Fibroblast of peridontal ligament (primary cell): ENCODE results near the gene ANKS1B.
"Not testable (repeated sequence)": the region's sequence is repeated elsewhere in the genome, so short reads cannot be mapped to it uniquely, and the experiment has no call there.

Experiments used
- DNase-seq: peaks from one replicate; pipeline ENCODE4 v3.0.0-alpha.2; 2010; ENCODE audit errors: extremely low read depth

The ANKS1B gene

GRCh38 chr12:99063182-99063581, 921.6 kb downstream of the ANKS1B start:
- no peak for DNase-seq

DNA sequence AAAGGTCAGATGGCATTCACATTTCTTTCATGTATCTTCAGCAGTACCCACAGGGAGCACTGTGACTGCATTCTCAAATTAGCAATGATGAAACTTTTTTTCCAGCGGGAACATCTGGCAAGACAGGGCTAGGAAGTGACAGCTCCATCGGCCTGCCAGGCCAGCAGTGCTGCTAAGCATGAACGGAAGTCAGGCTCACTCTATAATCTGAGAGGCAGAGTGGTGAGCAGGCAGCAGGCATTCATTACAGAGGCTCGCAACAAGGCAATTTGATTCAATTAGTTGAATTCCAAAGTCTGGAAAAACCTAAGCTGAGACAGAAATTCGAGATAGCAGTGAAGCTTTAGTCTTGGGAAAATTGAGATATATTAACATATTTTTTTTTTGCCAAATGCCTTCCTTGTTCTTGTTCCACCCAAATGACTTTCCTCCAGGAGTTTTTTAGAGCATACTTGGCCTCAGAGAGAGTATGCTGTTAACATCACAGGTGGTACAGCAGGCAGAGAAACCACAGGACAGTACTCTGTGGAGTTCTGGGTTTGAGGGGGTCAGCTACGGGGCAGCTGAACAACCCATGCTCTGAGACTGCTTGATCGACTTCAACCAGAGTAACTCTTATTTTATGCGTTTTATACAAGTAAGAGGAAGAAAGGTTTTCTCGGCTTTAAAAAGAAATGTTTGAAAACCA, 924.8 kb downstream of the ANKS1B start:
- DNase-seq: peak; percentile 4

GRCh38 chr12:99057670-99058069, 927.1 kb downstream of the ANKS1B start:
- no peak for DNase-seq

DNA sequence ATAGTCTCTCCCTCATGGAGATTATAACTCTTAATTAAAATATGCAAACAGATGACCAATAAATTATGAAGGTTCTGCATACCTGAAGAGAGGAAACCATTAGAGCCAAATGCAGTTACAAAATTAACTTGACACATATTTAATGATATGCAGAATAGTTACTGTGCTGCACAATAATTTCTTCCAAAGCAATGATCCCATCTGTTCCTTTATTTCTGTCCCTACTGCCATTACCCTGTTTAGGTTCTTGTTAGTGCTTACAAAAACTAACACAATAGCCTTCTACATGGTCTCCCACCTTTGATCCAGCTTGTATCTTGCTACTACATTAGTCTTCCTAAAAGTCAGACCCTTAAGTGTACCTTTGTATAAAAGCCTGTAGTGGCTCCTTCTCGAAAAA, 928.5 kb downstream of the ANKS1B start:
- DNase-seq: no peak

DNA sequence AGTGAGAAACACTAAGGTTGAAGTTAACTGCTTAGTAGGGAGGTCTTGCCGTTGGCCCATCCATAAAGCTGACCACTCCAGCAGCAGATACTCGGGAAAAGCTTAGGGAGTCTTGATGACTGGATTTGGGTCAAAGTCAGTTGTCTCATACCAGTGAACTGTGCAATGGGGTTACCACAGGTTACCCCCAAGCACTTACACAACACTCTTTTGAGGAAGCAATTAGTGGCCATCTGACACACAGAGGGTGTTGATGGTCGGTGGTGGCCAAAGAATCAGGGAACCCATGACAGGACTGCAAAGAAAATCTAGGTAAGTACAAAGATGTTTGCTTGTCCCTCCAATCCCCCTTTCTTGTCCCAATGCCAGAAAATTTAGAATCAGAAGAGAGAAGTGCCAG, 929.4 kb downstream of the ANKS1B start:
- no peak for DNase-seq

DNA sequence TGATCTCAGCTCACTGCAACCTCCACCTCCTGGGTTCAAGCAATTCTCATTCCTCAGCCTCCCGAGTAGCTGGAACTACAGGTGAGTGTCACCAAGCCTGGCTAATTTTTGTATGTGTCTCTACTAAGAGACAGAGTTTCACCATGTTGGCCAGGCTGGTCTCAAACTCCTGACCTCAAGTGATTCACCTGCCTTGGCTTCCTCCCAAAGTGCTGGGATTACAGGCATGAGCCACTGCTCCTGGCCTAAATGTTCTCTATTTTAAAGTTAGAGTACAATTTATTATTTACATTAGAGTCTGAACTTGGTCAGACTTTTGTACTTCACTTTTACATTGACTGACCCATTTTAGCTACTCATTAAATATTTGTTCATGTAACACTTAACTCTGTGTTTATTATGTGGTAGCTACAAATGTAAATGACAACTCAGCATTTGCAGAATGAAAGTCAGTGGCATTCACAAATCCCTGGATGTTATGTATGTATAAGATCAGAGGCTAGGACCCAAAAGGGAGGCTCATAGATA, 930.1 kb downstream of the ANKS1B start:
- no peak for DNase-seq

GRCh38 chr12:99053616-99054362, 930.9 kb downstream of the ANKS1B start:
- DNase-seq: no peak

- no peak for DNase-seq
Observed at GRCh38 chr12:99049774-99050173, 935.0 kb downstream of the ANKS1B start.

DNA sequence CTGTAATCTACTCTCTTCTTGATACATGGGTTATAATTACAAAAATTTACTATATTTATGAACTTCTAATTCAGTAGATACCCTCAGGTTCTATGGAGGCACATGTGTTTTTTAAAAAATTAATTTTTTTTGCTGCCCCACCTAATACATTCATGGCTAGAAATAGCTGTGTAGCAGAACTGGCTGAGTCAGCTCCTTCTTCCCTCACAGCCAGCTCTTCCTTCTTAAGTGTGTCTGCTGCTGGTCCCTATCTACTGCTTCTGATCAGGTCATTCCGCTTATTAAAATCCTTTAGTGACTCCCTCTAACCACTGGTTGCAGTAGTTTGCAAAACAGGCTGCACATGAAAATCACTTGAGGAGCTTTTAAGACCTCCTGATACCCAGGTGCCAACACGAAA, 939.6 kb downstream of the ANKS1B start:
- DNase-seq: no peak

DNA sequence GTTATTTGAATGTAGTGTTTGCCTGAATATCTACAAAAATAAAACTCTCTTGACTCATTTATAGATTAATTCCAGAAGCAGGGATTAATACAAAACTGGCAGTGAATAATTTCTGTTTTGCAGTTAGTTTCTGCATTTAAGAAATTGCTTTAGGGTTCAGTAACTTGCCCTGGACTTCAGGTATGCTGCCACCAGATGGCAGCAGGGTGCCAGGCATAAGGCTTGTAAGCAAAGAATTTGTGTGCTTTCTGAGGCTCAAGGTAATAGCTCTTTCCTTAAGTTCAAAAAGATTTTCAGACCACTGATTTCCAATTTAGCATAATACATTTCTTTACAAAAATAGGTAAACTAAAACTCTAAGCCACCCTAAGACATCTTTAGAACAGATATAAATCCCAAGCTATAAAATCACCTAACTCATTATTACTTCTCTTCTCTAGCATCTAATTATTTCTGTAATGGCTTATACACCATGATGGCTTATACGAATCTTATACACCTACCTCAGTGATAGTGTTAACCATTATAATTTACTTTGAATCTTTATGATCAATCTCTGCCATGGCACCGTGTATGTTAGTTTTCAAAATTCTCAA, 941.3 kb downstream of the ANKS1B start:
- DNase-seq: peak; percentile 63

- DNase-seq: no peak
Observed at GRCh38 chr12:99042226-99042625, 942.5 kb downstream of the ANKS1B start.

GRCh38 chr12:99039367-99040120, 945.2 kb downstream of the ANKS1B start:
- DNase-seq: no peak

- no peak for DNase-seq
Observed at GRCh38 chr12:99036566-99036965, 948.2 kb downstream of the ANKS1B start.

- no peak for DNase-seq
Observed at GRCh38 chr12:99035803-99036202, 948.9 kb downstream of the ANKS1B start.

DNA sequence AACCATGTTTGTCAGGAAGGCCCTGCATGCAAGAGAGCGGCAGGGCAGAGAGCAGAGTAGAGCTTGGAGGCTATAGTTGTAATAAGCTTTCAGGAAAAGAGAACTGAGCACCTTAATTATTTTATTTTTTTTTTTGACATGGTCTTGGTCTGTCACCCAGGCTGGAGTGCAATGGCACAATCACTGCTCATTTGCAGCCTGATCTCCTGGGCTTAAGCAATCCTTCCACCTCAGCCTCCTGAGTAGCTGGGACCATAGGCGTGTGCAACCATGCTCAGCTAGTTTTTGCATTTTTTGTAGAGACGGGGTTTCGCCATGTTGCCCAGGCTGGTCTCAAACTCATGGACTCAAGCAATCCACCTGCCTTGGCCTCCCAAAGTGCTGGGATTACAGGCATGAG, 950.5 kb downstream of the ANKS1B start:
- not testable (repeated sequence) for DNase-seq

DNA sequence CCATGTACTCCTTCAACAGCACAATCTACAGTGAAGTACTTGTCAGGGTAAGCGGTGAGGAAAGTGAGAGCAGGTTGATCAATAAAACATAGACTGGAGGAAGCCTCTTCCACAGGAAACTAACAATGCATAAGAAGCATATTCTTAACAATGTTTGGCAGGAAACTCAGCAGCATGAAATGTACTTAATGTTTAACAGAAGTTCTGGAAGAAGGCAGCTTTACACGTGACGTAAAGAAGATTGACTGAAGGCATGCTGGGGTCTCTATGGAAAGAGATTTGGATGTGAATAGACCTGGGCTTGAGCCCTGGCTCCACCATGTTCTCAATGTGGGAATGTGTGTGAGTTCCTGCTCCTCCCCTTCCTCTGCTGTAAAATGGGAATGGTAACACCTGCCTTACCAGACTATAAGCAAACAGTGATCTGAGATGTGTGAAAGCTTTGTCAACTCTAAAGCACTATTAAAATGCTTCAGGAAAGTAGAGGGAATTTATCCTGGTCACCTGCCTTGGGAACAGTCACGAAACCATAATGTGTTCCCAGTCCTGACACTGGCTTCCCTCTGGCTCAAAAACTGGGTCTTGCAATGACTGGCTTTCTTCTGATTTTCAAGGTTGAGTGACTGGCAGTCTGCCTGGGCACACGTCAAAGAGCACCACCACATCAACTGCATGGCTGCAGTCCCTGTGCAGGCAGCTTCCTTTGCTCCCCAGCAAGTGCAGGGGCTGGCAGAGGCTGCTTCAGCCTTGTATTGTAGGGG, 955.0 kb downstream of the ANKS1B start:
- no peak for DNase-seq

DNA sequence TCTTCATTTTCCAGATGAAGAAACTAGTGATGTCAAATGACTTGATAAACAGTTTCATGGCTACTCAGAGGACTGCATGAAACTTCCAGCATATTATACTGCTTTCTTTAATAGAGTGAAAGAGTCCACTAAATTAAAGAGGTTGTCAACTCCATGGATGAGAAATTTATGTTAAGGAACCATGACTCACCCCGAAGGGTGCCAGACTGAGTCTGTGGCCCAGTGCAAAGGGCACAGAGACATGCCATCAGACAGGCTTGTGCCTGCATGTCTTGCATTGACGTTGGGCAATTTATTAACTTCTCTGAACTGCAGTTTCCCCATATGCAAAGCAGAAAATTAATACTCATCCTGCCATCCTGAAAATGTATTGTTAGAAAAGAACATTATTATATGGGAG, 957.3 kb downstream of the ANKS1B start:
- no peak for DNase-seq

DNA sequence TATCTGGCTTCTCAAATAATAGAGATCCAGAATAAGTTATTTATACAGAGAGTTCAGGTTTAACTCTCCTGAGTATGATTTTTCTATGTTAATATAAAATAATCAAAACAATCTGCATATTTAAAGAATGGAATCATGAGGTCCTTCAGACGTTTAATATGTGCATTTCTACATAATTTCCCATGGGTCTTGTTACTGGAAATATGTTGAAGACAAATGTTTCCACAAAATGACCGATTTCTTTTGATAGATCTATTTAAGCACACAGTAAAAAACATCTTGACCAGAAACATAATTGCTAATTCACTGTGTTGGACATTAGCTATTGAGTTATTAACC, 957.7 kb downstream of the ANKS1B start:
- no peak for DNase-seq

DNA sequence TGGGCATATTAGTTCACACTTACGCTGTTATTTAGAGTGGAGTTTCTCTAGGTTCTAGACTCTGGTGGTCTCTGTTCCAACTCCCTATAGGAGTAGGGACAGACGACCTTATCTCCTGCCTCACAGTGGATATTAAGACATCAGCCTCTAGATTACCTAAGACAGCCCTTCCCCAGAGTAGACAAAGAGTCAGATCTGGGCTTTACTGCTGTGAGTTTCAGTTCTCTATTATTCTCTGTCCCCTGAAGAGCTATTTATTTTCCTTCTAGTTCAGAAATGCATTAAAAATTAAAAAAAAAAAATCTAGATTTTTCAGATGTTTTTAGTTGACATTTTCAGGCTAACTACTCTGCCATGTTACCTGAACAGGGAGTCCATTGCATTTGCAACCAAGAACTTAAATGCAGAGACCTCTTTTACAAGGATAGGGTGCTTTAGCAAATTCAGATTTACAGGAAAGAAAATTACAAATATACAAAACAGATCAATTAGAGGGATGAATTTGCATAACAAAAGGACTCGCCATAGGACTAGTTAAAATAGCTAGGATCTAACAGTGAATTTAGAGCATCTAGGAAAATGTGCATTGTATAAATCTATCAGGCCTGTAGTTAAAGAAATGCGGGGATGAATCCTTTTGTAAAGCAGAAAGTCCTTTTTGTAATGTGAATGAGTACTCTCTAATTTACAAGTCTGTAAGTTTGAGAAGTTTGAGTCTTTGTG, 958.2 kb downstream of the ANKS1B start:
- no peak for DNase-seq

DNA sequence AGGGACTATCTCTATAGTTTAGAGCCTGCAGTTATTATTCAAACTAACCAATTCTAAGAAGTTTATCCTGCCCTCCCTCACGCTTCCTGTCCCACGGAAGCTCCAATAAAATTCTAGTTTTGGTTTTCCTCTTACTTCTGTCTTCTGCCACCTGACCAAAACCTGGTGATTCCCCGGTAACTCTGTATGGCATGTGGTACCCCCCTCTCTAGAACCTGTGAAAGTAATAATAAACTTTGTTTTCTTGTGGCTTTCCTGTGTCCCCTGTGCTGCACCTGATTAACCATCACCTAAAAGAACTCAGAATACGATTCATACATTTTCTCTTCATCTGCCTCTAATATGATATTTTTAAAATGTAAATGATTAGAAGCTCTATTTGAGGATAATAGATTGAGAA, 959.9 kb downstream of the ANKS1B start:
- no peak for DNase-seq

DNA sequence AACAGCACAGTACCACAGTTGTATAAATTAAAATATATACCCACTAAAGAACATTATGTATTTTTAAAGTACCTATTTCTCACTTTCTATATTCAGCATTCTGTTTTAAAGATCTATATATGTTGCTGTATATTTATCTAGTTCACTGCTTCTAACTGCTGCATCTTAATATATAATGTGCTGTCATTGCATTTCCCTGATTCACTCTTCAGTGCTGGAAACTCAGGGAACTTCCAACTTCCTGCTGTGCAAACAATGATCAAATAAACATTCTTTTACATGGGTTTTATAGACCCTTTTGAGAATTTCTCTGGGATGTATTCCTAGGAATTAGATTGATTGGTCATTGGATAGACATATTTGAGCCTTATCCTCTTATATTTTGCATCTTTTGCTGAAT, 960.5 kb downstream of the ANKS1B start:
- DNase-seq: no peak
